Frontal cortex (tissue), 4 donors: ENCODE data around the gene DNAJA4. TPM values are rescaled to one million over a fixed set of nuclear protein-coding genes. Genes with fewer than 3 reads are reported as not detected.
"Not testable (repeated sequence)": the region's sequence is repeated elsewhere in the genome, so short reads cannot be mapped to it uniquely, and the experiment has no call there.

ENCODE experiments used
- DNase-seq, 2 donors: peaks; one replicate each; pipeline ENCODE4 v3.0.0; 2012; ENCODE audit warnings: low spot score in 2 of 2
- FAIRE-seq: peaks from 2 replicates; lab custom pipeline; 2012; peaks lifted over from hg19 to GRCh38; lab: Jason Lieb, UNC
- total RNA-seq: library from RNA; depleted of rRNA; stranded (reverse); fragments of >200 nt; gene quantifications from one replicate; pipeline ENCODE4 v1.2.3, GENCODE V29; 2014
- donor health status: control.
- donor health status: control.
- donor health status: control.

DNAJA4 gene
- total RNA-seq, 1 donor from 2014 or later = 29.8 TPM

DNA sequence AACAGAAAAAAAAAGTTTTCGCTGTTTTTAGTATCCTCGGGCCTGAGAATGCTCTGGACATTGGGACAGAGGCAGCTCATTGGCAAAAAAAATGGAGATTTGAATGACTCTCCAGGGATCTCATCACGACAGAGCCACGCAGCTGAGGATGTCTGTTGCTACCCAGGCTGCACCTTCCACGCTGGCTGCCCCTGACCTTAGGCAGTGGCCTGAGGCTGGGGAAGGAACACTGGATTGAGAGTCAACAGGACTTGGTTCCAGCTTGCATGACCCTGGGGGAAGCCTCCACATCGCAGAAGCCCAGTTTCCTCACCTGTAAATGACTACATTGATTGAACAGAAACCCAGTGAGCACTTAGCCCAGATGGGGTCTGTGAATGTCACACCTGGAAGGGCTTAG, 21.3 kb upstream of the DNAJA4 start:
- no peak for DNase-seq
- FAIRE-seq = no peak

- FAIRE-seq = no peak
- peak in 1 of 2 donors; percentile 48 for DNase-seq
Observed at GRCh38 chr15:78243491-78243941, 20.8 kb upstream of the DNAJA4 start.

GRCh38 chr15:78244101-78244500, 20.3 kb upstream of the DNAJA4 start:
- FAIRE-seq (no peak), DNase-seq (no peak)

DNA sequence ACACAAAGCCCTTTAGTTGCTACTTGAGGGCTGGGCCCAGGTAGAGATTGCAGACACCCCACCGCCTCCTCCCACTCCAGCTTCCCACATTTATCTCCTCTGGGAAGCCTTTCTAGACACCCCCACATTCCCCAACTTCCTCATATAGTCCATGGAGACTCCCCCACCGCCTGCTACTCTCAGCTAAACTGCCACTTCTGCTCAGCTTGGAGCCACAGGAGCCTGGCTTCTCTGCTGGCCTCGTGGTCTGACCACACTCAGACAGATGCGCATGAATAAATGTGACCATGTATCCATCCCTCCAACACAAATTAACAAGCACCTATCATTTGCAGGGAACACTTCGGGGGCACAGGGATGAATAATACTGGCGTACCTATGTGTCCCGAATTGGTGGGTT, 19.5 kb upstream of the DNAJA4 start:
- no peak for DNase-seq
- FAIRE-seq = no peak

DNA sequence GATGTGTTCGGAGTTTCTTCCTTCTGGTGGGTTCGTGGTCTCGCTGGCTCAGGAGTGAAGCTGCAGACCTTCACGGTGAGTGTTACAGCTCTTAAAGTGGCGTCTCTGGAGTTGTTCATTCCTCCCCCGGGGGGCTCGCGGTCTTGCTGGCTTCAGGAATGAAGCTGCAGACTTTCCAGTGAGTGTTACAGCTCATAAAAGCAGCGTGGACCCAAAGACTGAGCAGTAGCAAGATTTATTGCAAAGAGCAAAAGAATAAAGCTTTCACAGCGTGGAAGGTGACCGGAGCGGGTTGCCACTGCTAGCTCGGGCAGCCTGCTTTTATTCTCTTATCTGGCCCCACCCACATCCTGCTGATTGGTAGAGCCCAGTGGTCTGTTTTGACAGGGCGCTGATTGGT, 19.0 kb upstream of the DNAJA4 start:
- DNase-seq, FAIRE-seq: not testable (repeated sequence)

DNA sequence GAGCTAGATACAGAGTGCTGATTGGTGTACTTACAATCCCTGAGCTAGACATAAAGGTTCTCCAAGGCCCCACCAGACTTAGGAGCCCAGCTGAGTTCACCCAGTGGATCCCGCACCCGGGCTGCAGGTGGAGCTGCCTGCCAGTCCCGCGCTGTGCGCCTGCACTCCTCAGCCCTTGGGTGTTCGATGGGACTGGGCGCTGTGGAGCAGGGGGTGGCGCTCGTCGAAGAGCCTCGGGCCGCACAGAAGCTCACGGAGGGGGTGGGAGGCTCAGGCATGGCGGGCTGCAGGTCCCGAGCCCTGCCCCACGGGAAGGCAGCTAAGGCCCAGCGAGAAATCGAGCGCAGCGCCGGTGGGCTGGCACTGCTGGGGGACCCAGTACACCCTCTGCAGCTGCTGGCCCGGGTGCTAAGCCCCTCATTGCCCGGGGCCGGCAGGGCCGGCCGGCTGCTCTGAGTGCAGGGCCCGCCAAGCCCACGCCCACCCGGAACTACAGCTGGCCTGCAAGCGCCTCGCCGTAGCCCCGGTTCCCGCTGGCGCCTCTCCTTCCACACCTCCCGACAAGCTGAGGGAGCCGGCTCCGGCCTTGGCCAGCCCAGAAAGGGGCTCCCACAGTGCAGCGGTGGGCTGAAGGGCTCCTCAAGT, 18.3 kb upstream of the DNAJA4 start:
- not testable (repeated sequence) for DNase-seq, FAIRE-seq

DNA sequence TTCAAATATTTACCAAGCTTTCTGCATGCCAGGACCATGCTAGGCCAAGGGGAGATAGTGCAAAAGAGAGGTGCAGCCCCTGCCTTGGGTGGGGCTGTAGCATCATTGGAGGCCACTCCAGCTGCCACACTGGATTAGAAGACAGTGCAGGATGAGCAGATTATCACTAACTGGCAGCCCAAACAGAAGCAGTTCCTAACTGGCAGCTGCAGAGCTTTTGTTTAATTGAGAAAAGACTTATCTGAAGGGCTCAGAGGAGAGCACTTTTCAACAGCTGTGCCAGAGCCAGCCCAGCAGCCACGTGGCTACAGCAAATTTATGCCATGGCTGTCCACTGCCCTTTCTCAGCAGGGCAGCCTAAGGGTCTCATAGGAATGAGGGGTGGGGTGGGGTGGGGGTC, 16.5 kb upstream of the DNAJA4 start:
- DNase-seq = no peak
- FAIRE-seq = no peak

GRCh38 chr15:78249131-78249530, 15.2 kb upstream of the DNAJA4 start:
- DNase-seq (no peak), FAIRE-seq (no peak)

GRCh38 chr15:78251136-78251535, 13.2 kb upstream of the DNAJA4 start:
- FAIRE-seq = no peak
- DNase-seq = no peak

DNA sequence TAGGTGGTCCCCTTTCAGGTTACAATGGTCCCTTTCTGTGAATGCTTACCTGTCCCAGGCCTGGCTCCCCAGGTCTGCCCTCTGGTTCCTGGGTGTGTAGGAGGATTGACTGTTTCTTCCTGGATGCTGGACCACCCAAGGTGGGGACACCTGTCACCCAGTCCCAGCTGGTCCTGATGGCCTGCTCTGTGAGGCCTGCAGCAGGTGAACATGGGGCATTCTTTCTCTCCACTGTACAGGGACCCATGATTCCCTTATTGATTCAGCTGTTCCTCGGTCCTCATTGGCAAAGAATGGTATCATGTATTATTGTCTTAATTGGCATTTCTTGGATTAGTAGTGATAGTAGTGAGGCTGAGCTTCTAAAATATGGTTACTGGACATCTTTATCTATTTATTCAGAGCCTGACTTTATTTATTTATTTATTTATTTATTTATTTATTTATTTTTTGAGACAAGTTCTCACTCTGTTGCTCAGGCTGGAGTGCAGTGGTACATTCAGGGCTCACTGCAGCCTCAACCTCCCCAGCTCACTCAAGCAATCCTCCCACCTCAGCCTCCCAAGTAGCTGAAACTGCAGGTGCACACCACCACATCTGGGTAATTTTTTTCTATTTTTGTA, 8.8 kb upstream of the DNAJA4 start:
- DNase-seq (no peak), FAIRE-seq (no peak)

- FAIRE-seq (no peak), DNase-seq (no peak)
Observed at GRCh38 chr15:78256044-78256437, 8.3 kb upstream of the DNAJA4 start.

GRCh38 chr15:78257681-78258080, 6.7 kb upstream of the DNAJA4 start:
- no peak for DNase-seq
- FAIRE-seq = no peak

GRCh38 chr15:78259232-78259631, 5.1 kb upstream of the DNAJA4 start:
- FAIRE-seq = no peak
- DNase-seq = no peak

DNA sequence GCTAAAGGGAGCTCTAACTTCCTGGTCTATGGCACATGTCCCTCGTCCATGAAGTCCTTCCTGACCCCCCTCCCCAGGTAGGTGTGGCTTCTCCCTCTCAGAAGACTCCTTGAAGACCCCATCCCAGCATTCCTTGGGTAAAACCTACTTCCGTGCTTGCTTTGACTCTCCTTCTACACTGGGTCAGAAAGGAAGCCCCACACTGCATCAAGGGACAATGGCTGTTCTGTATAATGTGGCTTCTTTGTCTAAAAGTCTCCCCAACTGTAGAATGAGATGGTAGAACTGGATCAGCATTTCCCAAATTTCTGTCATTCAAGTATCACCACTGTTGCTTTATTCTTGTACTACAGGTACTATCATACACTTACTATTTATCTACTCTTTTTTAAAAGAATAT, 3.9 kb upstream of the DNAJA4 start:
- FAIRE-seq = no peak
- no peak for DNase-seq

DNA sequence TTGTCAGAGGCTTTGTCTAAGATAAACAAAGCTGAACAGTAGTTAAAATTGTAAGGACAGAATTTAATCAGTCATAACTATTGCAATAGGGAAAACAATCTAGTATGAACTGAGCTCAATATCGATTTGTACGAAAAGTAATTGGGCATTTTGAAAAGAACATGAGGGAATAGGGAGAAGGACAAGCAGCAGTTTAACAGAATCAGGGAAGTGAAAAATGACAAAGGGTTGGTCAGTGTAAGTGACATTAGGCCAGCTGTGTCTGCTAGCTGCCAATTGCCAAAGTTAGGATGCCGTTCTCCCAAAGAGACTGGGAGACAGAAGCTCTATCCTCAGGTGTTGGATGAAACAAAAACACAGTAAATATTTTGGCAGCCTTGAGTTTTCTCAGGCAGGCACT, 3.3 kb upstream of the DNAJA4 start:
- no peak for DNase-seq
- no peak for FAIRE-seq

- DNase-seq (no peak), FAIRE-seq (no peak)
Observed at GRCh38 chr15:78263351-78263781, 996 bp upstream of the DNAJA4 start.

DNA sequence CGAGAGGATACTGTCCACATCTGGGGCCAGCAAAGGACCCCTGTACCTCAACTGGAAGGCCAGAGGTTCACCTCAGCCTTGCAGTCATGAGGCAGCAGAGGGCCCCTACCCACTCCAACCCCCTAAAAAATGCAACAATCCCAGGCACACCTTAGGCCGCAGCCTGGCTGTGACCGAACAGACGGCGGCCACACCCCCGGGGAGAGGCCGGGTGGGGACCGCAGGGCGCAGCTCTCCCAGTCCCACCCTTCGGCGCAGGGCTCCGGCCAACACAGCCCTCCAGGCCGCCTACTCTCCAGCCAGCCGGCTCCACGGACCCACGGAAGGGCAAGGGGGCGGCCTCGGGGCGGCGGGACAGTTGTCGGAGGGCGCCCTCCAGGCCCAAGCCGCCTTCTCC, 457 bp upstream of the DNAJA4 start:
- FAIRE-seq = no peak
- DNase-seq = no peak

DNA sequence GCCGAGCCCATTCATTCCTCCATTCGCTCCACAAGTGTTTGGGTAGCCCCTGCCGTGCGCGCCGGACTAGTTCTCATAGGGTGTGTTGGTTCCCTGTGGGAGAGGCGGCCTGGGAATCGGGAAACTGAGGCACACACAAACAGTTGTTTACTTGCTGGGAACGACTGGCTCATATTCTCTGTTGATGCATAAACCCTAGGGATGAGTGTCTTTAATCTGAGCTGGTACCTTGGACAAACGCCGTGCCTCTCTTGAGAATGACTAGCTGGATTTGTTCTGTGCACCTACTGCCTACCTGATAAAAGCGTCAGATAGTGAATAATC, 737 bp downstream of the DNAJA4 start:
- FAIRE-seq (no peak), DNase-seq (no peak)

DNA sequence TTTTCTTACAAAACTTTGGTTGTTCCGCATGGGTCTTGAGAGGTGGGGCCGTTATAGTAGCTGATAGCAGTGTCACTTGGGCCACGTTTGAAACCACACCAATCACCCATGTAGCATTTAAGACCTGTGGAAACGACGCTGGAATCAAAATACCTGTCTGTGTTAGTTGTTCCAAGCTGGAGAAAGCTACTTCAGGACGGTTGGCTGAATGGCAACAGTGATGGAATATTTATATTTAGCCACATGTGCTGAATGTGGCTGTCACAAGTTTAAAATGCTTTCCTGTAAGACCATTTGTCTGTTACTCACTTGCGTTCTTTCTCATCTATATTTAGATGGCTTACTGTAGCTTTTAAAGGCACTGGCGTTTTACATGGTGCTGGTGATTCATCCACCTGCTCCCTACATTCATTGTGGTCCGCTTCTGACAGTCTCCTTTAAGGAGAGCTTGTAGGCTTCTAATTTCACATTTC, 1.4 kb downstream of the DNAJA4 start:
- no peak for FAIRE-seq
- no peak for DNase-seq

- FAIRE-seq = no peak
Observed at GRCh38 chr15:78266229-78266628, 1.9 kb downstream of the DNAJA4 start.

GRCh38 chr15:78266806-78267205, 2.4 kb downstream of the DNAJA4 start:
- DNase-seq = no peak
- FAIRE-seq = no peak

More at GRCh38 chr15:78266229-78266628, 1.9 kb downstream of the DNAJA4 start:
- DNase-seq = no peak

GRCh38 chr15:78272316-78272715, 8.0 kb downstream of the DNAJA4 start:
- DNase-seq (no peak), FAIRE-seq (no peak)
